PC-9 (cell line): Measurements from ENCODE around the gene SNX14. TPM values are rescaled to one million over a fixed set of nuclear protein-coding genes. Genes with fewer than 3 reads are reported as not detected.

ENCODE experiments used
- BruUV-seq: library from RNA; stranded (reverse); fragments of 400-500 nt; replicated peaks from 2 replicates; lab custom pipeline; 2021; lab: Mats Ljungman, UMichigan
- CTCF ChIA-PET: fragments of 300-600 bp; sonication (Branson Sonifier 250); formaldehyde crosslinking; loops from one replicate; lab custom pipeline; 2022; ENCODE audit warnings: antibody characterized with exemption; lab: Charles Lee
- POLR2A ChIA-PET: fragments of 300-600 bp; sonication (Branson Sonifier 250); formaldehyde crosslinking; loops from one replicate; lab custom pipeline; 2022; ENCODE audit warnings: antibody characterized with exemption; ENCODE audit not compliant: unreplicated experiment; lab: Charles Lee
- DNase-seq, 2 experiments: peaks; one replicate each; pipeline versions ENCODE4 v3.0.0 to v3.0.0-alpha.2; 2015 to 2022; ENCODE audit warnings: mixed read lengths in 1 of 2
- H2AFZ ChIP-seq: fragments of 200-600 bp; sonication (generic); 2 replicates; pipeline ENCODE4 v1.8.1; 2017; ENCODE audit warnings: antibody characterized with exemption
- H3F3A ChIP-seq: fragments of 200-600 bp; sonication (generic); 2 replicates; pipeline ENCODE4 v1.8.1; 2017; ENCODE audit warnings: antibody characterized with exemption, mild to moderate bottlenecking, low read depth; ENCODE audit not compliant: insufficient read depth
- H3K27ac ChIP-seq: fragments of 200-600 bp; sonication (generic); 2 replicates; pipeline ENCODE4 v1.6.1; 2016; ENCODE audit warnings: mixed run types
- H3K27me3 ChIP-seq: fragments of 200-600 bp; sonication (generic); 2 replicates; pipeline ENCODE4 v1.6.1; 2016; ENCODE audit warnings: low read depth, mixed run types; ENCODE audit not compliant: insufficient read depth
- H3K36me3 ChIP-seq: fragments of 200-600 bp; sonication (generic); 2 replicates; pipeline ENCODE4 v1.6.1; 2016; ENCODE audit warnings: low read depth, mixed run types
- H3K4me1 ChIP-seq: fragments of 200-600 bp; sonication (generic); replicated peaks from 2 replicates; pipeline ENCODE4 v1.6.1; 2016; ENCODE audit warnings: mixed run types; ENCODE audit not compliant: insufficient read depth
- H3K4me2 ChIP-seq: fragments of 200-600 bp; sonication (generic); 2 replicates; pipeline ENCODE4 v1.6.1; 2017; ENCODE audit warnings: mixed run types
- H3K4me3 ChIP-seq: fragments of 200-600 bp; sonication (generic); 2 replicates; pipeline ENCODE4 v1.6.1; 2016; ENCODE audit warnings: mixed run types
- H3K79me2 ChIP-seq: fragments of 200-600 bp; sonication (generic); 2 replicates; pipeline ENCODE4 v1.6.1; 2017; ENCODE audit warnings: low read depth, mixed run types
- H3K9me2 ChIP-seq: fragments of 200-600 bp; sonication (generic); 2 replicates; pipeline ENCODE4 v1.8.1; 2017; ENCODE audit warnings: mild to moderate bottlenecking; ENCODE audit not compliant: insufficient read depth
- H3K9me3 ChIP-seq: fragments of 200-600 bp; sonication (generic); 2 replicates; pipeline ENCODE4 v1.8.1; 2016; ENCODE audit warnings: low read depth; ENCODE audit not compliant: insufficient read depth
- H4K20me1 ChIP-seq: fragments of 200-600 bp; sonication (generic); 2 replicates; pipeline ENCODE4 v1.8.1; 2017; ENCODE audit not compliant: insufficient read depth
- EZH2 ChIP-seq: fragments of 200-600 bp; sonication (generic); IDR thresholded peaks from 2 replicates; pipeline ENCODE4 v1.8.0; 2017; ENCODE audit warnings: antibody characterized with exemption, low read depth
- intact Hi-C: fragments of 100-400 bp; cut with micrococcal nuclease; formaldehyde crosslinking; loops from one replicate; pipeline ENCODE4 v1.10.0; 2022; ENCODE audit not compliant: unreplicated experiment
- total RNA-seq: library from RNA; stranded (reverse); gene quantifications from 2 replicates; pipeline ENCODE4 v1.2.3, GENCODE V29; 2021
- TF ChIP-seq, protein P1 (sequence below): fragments of 200-600 bp; sonication (generic); conservative IDR thresholded peaks from 2 replicates; pipeline ENCODE4 v1.6.1; 2017; ENCODE audit warnings: mixed run types, antibody characterized with exemption, mild to moderate bottlenecking, moderate library complexity

The SNX14 gene
- total RNA-seq, 1 experiment from 2014 or later = 99.1 TPM

DNA sequence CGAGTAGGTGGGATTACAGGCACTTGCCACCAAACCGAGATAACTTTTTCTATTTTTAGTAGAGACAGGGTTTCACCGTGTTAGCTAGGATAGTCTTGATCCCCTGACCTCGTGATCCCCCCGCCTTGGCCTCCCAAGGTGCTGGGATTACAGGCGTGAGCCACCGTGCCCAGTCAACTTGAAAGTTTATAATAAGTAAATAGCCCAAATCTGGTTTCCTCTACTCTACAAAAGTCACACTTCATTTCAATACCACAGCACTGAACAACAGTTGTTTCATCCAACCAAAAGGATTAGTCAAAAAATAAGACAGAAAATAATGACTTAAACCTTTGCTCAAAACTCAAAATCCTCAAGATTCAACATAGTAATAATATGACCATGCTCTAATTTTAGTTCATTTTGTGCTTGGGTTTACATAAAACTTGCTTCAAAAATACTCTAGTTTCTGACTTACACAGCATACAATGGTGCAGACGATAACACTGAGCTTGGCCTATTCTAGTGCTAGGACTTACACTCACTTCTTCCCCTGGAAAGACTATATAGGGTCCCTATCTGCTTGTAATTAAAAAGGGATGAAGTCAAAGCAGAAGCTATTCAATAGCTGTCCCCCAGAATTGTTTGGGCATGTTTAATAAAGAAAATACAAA is 87.1 kb downstream of the SNX14 start:
- no peaks in the 10 kb centered on the region for H3K9me2 ChIP-seq
- CTCF ChIA-PET = no interaction called here
- TF ChIP-seq EZH2 = no peak
- TF ChIP-seq, protein P1, sequence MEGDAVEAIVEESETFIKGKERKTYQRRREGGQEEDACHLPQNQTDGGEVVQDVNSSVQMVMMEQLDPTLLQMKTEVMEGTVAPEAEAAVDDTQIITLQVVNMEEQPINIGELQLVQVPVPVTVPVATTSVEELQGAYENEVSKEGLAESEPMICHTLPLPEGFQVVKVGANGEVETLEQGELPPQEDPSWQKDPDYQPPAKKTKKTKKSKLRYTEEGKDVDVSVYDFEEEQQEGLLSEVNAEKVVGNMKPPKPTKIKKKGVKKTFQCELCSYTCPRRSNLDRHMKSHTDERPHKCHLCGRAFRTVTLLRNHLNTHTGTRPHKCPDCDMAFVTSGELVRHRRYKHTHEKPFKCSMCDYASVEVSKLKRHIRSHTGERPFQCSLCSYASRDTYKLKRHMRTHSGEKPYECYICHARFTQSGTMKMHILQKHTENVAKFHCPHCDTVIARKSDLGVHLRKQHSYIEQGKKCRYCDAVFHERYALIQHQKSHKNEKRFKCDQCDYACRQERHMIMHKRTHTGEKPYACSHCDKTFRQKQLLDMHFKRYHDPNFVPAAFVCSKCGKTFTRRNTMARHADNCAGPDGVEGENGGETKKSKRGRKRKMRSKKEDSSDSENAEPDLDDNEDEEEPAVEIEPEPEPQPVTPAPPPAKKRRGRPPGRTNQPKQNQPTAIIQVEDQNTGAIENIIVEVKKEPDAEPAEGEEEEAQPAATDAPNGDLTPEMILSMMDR = no peak
- H3K4me2 ChIP-seq = no peak overlapping the region
- no peaks in the 10 kb centered on the region for H3K27me3 ChIP-seq
- no peak for DNase-seq
- H2AFZ ChIP-seq = no peak overlapping the region
- H3K4me1 ChIP-seq = no peaks in the 10 kb centered on the region
- no peaks in the 10 kb centered on the region for H4K20me1 ChIP-seq
- no peaks in the 10 kb centered on the region for H3F3A ChIP-seq
- no peaks in the 10 kb centered on the region for H3K79me2 ChIP-seq
- H3K9me3 ChIP-seq = no peaks in the 10 kb centered on the region
- intact Hi-C loops = no loop called here
- POLR2A ChIA-PET = no interaction called here
- H3K27ac ChIP-seq = no peak overlapping the region
- H3K36me3 ChIP-seq = peaks cover 10% of the 10 kb centered on the region
- H3K4me3 ChIP-seq = no peak overlapping the region
- no TSS peak for BruUV-seq

DNA sequence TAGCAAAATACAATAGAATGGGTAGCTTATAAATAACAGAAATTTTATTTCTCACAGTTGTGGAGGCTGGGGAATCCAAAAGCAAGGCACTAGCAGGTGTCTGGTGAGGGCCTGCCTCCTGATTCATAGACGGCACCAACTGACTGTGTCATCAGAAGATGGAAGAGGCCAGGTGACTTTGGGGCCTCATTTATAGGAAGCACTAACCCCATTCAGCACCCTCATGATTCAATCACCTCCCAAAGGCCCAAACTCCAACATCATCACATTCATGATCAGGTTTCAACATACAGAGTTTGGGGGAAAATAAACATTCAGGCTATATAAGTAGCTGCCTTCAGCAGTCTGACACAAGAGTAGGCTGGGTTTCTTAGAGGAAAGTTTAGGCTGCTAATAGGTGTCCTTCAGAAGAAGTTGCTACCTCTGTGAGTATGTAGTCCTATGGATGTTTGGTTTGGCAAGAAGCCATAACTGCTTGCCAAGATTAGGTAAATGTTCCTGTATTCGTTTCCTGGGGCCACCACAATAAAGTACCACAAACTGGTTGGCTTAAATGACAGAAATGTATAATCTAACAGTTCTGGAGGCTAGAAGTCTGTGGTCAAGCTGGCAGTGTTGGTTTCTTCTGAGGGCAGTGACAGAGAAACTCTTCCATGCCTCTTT is 94.9 kb downstream of the SNX14 start:
- H3K4me1 ChIP-seq = peaks cover 50% of the 10 kb centered on the region
- H3K27ac ChIP-seq = peak overlapping the region; percentile 79
- H3K4me3 ChIP-seq = no peak overlapping the region
- no peaks in the 10 kb centered on the region for H3K9me2 ChIP-seq
- H3K9me3 ChIP-seq = 0 out of 2 replicates have a peak, but pooled peaks cover 4% of the 10 kb centered on the region
- H2AFZ ChIP-seq = no peak overlapping the region
- TF ChIP-seq, protein P1 = no peak
- TF ChIP-seq EZH2 = no peak
- peak overlapping the region; percentile 13 for H3K4me2 ChIP-seq
- H3F3A ChIP-seq = peaks cover 45% of the 10 kb centered on the region
- TSS peak; percentile 4 for BruUV-seq
- H3K27me3 ChIP-seq = no peaks in the 10 kb centered on the region
- POLR2A ChIA-PET = interaction anchor here (0.5 to 1.0 kb wide), 3 partner anchors 17 to 49 kb away, joined by 3 to 7 read pairs (median 5); partner anchors contain the start of gene NT5E
- peak; percentile 62 to 92 for DNase-seq
- H3K36me3 ChIP-seq = peaks cover 12% of the 10 kb centered on the region
- CTCF ChIA-PET = interaction anchor here (0.5 kb wide), 2 partner anchors 47 to 149 kb away, joined by 4 to 8 read pairs; no protein-coding TSS in a partner anchor
- no peaks in the 10 kb centered on the region for H4K20me1 ChIP-seq
- intact Hi-C loops = no loop called here
- H3K79me2 ChIP-seq = no peaks in the 10 kb centered on the region

DNA sequence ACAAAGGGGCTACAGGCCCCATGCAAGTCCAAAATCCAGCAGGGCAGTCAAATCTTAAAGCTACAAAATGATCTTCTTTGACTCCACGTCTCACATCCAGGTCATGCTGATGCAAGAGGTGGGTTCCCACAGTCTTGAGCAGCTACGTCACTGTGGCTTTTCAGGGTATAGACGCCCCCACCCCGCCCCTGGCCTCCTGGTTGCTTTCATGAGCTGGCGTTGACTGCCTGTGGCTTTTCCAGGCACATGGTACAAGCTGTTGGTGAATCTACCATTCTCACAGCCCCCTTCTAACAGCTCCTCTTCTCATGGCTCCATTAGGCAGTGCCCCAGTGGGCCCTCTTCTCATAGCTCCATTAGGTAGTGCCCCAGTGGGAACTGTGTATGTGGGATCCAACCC is 96.8 kb downstream of the SNX14 start:
- H4K20me1 ChIP-seq = no peaks in the 10 kb centered on the region
- no peak overlapping the region for H3K4me2 ChIP-seq
- no peaks in the 10 kb centered on the region for H3K27me3 ChIP-seq
- TF ChIP-seq EZH2 = no peak
- TF ChIP-seq, protein P1 = no peak
- POLR2A ChIA-PET = no interaction called here
- no peaks in the 10 kb centered on the region for H3K79me2 ChIP-seq
- H2AFZ ChIP-seq = no peak overlapping the region
- H3K27ac ChIP-seq = no peak overlapping the region
- intact Hi-C loops = no loop called here
- H3K9me3 ChIP-seq = peaks cover 4% of the 10 kb centered on the region; the same call in 1 of the 2 replicates
- no peaks in the 10 kb centered on the region for H3K9me2 ChIP-seq
- H3K36me3 ChIP-seq = peaks cover 28% of the 10 kb centered on the region
- CTCF ChIA-PET = no interaction called here
- no peak overlapping the region for H3K4me3 ChIP-seq
- peaks cover 64% of the 10 kb centered on the region for H3K4me1 ChIP-seq
- peaks cover 50% of the 10 kb centered on the region for H3F3A ChIP-seq
- no peak for DNase-seq
- no TSS peak for BruUV-seq
